ENCODE measurements around the gene CCDC91. TPM values are rescaled to one million over a fixed set of nuclear protein-coding genes. Genes with fewer than 3 reads are reported as not detected.
"Not testable (repeated sequence)": the region's sequence is repeated elsewhere in the genome, so short reads cannot be mapped to it uniquely, and the experiment has no call there.

CCDC91 gene
- total RNA-seq, 1 donor from 2014 or later: 30.2 TPM

- ATAC-seq: no peak
Observed at GRCh38 chr12:28316049-28316448, 125.8 kb downstream of the CCDC91 start.

DNA sequence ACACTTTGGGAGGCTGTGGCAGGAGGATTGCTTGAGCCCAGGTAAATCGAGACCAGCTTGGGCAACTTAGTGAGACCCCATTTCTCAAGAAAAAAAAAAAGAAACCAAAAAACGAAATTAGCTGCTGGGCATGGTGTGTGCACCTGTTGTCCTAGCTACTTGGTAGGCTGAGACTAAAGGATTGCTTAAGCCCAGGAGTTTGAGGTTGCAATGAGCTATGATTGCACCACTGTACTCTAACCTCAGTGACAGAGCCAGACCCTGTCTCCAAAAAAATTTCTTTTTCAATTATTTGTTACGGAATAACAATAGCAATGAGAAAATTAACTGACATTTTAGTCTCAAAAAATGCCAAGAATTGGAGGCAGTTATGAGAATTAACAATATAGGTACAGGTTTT lies 128.0 kb downstream of the CCDC91 start:
- H3K4me1 ChIP-seq: no peaks in the 10 kb centered on the region
- ATAC-seq (no peak), DNase-seq (no peak)
- intact Hi-C loops (cut with DNase I): no loop called here
- H3K9me3 ChIP-seq: peaks cover 7% of the 10 kb centered on the region
- no peak overlapping the region for H3K4me3 ChIP-seq
- no peak for TF ChIP-seq CTCF (IDR thresholded peaks at IDR 0.05)
- no peaks in the 10 kb centered on the region for H3K27me3 ChIP-seq (ENCODE audit: low read depth)
- no peaks in the 10 kb centered on the region for H3K36me3 ChIP-seq
- no peak overlapping the region for H3K27ac ChIP-seq

More at GRCh38 chr12:28316049-28316448, 125.8 kb downstream of the CCDC91 start:
- Histone ChIP-seq H3K27ac (no peak overlapping the region), H3K4me3 (no peak overlapping the region), H3K36me3 (no peaks in the 10 kb centered on the region), H3K4me1 (no peaks in the 10 kb centered on the region), H3K27me3 (ENCODE audit: low read depth) (no peaks in the 10 kb centered on the region), H3K9me3 (peaks cover 7% of the 10 kb centered on the region)
- TF ChIP-seq CTCF (IDR thresholded peaks at IDR 0.05): no peak
- intact Hi-C loops (cut with DNase I): no loop called here
- no peak for DNase-seq

DNA sequence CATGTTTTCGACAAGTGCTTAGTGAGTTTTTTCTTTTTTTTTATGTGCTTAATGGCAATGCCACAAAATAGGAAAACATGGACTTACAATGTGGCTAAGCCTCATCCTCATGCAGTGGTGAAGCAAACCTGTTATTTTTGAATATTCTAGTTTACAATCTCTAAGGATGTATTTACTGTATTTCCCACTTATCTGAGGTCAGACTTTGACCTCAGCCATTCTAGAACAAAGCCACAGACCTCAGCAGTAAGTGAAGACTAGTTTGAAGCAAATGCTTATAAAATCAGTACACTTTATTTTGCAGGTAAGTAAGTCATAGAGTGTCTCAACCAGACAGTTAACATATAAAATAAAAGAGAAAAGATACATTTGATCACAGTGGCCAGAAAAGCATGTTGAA lies 130.1 kb downstream of the CCDC91 start:
- no peak for TF ChIP-seq CTCF (IDR thresholded peaks at IDR 0.05)
- no peaks in the 10 kb centered on the region for H3K36me3 ChIP-seq
- peaks cover 7% of the 10 kb centered on the region for H3K9me3 ChIP-seq
- no peaks in the 10 kb centered on the region for H3K4me1 ChIP-seq
- no peak overlapping the region for H3K27ac ChIP-seq
- no peaks in the 10 kb centered on the region for H3K27me3 ChIP-seq (ENCODE audit: low read depth)
- H3K4me3 ChIP-seq: no peak overlapping the region
- DNase-seq: no peak
- ATAC-seq: no peak
- intact Hi-C loops (cut with DNase I): no loop called here

- no peaks in the 10 kb centered on the region for H3K36me3 ChIP-seq
- no peaks in the 10 kb centered on the region for H3K4me1 ChIP-seq
- no peak for TF ChIP-seq CTCF (IDR thresholded peaks at IDR 0.05)
- no peak for DNase-seq
- no peaks in the 10 kb centered on the region for H3K27me3 ChIP-seq (ENCODE audit: low read depth)
- H3K27ac ChIP-seq: no peak overlapping the region
- intact Hi-C loops (cut with DNase I): no loop called here
- no peak overlapping the region for H3K4me3 ChIP-seq
- no peak for ATAC-seq
- H3K9me3 ChIP-seq: no peaks in the 10 kb centered on the region
Observed at GRCh38 chr12:28327722-28328121, 137.5 kb downstream of the CCDC91 start.

- DNase-seq (no peak), ATAC-seq (no peak)
- H3K27me3 ChIP-seq (ENCODE audit: low read depth): no peaks in the 10 kb centered on the region
- H3K36me3 ChIP-seq: no peaks in the 10 kb centered on the region
- no peaks in the 10 kb centered on the region for H3K4me1 ChIP-seq
- no peaks in the 10 kb centered on the region for H3K9me3 ChIP-seq
- no peak overlapping the region for H3K4me3 ChIP-seq
- no peak for TF ChIP-seq CTCF (IDR thresholded peaks at IDR 0.05)
- intact Hi-C loops (cut with DNase I): no loop called here
- no peak overlapping the region for H3K27ac ChIP-seq
Observed at GRCh38 chr12:28328967-28329366, 138.7 kb downstream of the CCDC91 start.

GRCh38 chr12:28329727-28330126 lies 139.5 kb downstream of the CCDC91 start:
- H3K4me3 ChIP-seq; H3K27me3 ChIP-seq (ENCODE audit: low read depth); H3K36me3 ChIP-seq; intact Hi-C loops (cut with DNase I); ATAC-seq; H3K4me1 ChIP-seq; DNase-seq; H3K27ac ChIP-seq; H3K9me3 ChIP-seq: not testable (repeated sequence)

GRCh38 chr12:28330232-28330631 lies 140.0 kb downstream of the CCDC91 start:
- H3K27me3 ChIP-seq (ENCODE audit: low read depth); H3K27ac ChIP-seq; DNase-seq; H3K4me3 ChIP-seq; H3K9me3 ChIP-seq; ATAC-seq; H3K4me1 ChIP-seq; intact Hi-C loops (cut with DNase I); H3K36me3 ChIP-seq: not testable (repeated sequence)
